Ascending aorta (tissue), 2 donors: ENCODE measurements around the gene ZBTB20. TPM values are rescaled to one million over a fixed set of nuclear protein-coding genes. Genes with fewer than 3 reads are reported as not detected.

ENCODE experiments used
- DNase-seq, 2 donors: peaks; one replicate each; pipeline ENCODE4 v3.0.0-alpha.2; 2019; ENCODE audit warnings: low spot score in 2 of 2
- H3K27ac ChIP-seq, 2 donors: fragments of 200-600 bp; sonication (generic); one replicate each; pipeline ENCODE4 v1.5.1; 2016 to 2017; ENCODE audit warnings: mild to moderate bottlenecking in 1 of 2
- H3K27me3 ChIP-seq: fragments of 200-600 bp; sonication (generic); one replicate; pipeline ENCODE4 v1.5.1; 2017
- H3K36me3 ChIP-seq, 2 donors: fragments of 200-600 bp; sonication (generic); one replicate each; pipeline ENCODE4 v1.5.1; 2016
- H3K4me1 ChIP-seq, 2 donors: fragments of 200-600 bp; sonication (generic); one replicate each; pipeline ENCODE4 v1.5.1; 2016 to 2017; ENCODE audit warnings: mild to moderate bottlenecking in 1 of 2
- H3K4me3 ChIP-seq, 2 donors: fragments of 200-600 bp; sonication (generic); one replicate each; pipeline ENCODE4 v1.5.1; 2016 to 2017; ENCODE audit warnings: mild to moderate bottlenecking in 1 of 2
- H3K9me3 ChIP-seq, 2 donors: fragments of 200-600 bp; sonication (generic); one replicate each; pipeline ENCODE4 v1.5.1; 2016
- intact Hi-C: fragments of 100-400 bp; cut with DNase I; formaldehyde crosslinking; loops from one replicate; pipeline ENCODE4 v1.15.1; 2023
- total RNA-seq: library from RNA; depleted of rRNA; stranded (reverse); fragments of >200 nt; gene quantifications from one replicate; pipeline ENCODE4 v1.1.0, GENCODE V29; 2016
- TF ChIP-seq, protein P1 (sequence below), 3 experiments: fragments of 200-600 bp in 2 of 3; fragments of 450-650 bp in 1 of 3; sonication (generic) in 2 of 3; IDR thresholded peaks; one replicate each; pipeline ENCODE4 v1.5.1; 2016 to 2019; ENCODE audit warnings: antibody characterized with exemption in 3 of 3, mild to moderate bottlenecking in 1 of 3, moderate library complexity in 1 of 3

ZBTB20 gene
- total RNA-seq, 1 donor from 2014 or later: 60.3 TPM

DNA sequence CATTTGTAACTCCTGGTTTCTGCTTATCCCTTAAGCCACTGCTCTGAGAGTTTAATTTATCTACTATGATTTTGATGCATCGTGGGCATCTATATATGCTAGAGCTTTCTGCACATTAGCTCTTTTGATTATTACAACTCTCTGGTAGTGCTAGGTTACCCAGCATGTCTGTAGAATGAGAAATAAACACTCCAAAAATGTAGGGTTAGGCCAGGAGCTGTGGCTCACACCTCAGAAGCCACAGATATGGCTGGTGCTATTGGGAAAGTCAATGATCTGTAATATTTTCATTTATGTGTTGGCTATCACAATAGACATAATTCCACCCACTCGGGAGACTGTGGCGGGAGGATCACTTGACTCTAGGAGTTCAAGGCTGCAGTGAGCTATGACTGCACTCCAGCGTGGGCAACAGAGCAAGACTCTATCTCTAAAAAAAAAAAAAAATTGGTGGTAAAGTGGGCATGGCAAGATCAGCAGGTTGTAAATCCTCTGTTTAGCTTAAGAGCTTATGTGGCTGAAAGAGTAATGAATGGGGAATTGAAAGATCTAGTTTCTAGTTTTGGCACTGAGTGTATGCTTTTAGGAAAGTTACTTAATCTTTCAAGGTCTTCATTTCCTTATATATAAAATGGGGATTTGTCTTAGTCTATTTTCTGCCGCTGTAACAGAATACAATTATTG is 847.0 kb downstream of the ZBTB20 start:
- Histone ChIP-seq H3K36me3 (no peaks in the 10 kb centered on the region), H3K27ac (no peak overlapping the region), H3K4me1 (no peaks in the 10 kb centered on the region), H3K9me3 (no peaks in the 10 kb centered on the region), H3K4me3 (no peak overlapping the region), H3K27me3 (no peaks in the 10 kb centered on the region)
- intact Hi-C loops: no loop called here
- DNase-seq: no peak
- TF ChIP-seq, protein P1, sequence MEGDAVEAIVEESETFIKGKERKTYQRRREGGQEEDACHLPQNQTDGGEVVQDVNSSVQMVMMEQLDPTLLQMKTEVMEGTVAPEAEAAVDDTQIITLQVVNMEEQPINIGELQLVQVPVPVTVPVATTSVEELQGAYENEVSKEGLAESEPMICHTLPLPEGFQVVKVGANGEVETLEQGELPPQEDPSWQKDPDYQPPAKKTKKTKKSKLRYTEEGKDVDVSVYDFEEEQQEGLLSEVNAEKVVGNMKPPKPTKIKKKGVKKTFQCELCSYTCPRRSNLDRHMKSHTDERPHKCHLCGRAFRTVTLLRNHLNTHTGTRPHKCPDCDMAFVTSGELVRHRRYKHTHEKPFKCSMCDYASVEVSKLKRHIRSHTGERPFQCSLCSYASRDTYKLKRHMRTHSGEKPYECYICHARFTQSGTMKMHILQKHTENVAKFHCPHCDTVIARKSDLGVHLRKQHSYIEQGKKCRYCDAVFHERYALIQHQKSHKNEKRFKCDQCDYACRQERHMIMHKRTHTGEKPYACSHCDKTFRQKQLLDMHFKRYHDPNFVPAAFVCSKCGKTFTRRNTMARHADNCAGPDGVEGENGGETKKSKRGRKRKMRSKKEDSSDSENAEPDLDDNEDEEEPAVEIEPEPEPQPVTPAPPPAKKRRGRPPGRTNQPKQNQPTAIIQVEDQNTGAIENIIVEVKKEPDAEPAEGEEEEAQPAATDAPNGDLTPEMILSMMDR (IDR thresholded peaks at IDR 0.05): no peak

DNA sequence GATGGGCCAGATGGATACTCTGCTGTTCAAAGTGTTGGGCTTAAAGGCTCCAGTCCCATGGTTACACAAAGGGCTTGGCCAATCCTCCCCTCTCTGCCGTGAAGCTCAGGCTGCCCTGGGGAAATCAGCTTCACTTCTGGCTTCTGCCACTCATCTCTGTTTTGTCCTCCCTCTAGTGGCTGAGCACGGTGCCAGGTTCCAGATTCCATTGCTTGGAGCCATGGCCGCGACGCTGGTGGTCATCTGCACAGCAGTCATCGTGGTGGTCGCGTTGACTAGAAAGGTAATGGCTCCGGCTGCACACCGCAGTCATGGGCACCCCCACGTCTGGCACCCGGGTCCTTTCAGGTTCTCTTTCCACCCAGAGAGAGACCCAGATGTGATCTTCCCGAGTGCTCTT is 847.7 kb downstream of the ZBTB20 start:
- intact Hi-C loops: no loop called here
- Histone ChIP-seq H3K36me3 (no peaks in the 10 kb centered on the region), H3K27me3 (no peaks in the 10 kb centered on the region), H3K4me3 (no peak overlapping the region), H3K9me3 (no peaks in the 10 kb centered on the region), H3K4me1 (no peaks in the 10 kb centered on the region), H3K27ac (no peak overlapping the region)
- TF ChIP-seq, protein P1 (IDR thresholded peaks at IDR 0.05): peak in 1 of 3 experiments; percentile 20
- no peak for DNase-seq

DNA sequence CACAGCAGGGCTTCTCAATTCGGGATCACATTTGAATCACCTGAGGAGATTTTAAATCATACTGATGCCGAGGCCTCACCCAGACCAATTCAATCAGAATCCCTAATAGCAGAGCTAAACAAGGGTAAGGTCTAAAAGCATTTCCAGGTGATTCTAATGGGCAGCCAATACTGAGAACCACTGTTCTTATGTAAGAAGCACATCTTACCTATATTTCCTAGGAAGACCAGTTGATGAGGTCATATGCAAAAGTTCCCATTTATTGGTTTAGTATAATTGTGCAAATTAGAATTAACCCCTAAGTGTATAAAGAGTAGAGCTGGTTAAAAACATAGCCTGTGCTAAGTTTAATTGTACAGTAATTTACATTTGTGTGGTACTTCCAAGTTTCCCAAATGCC is 851.1 kb downstream of the ZBTB20 start:
- H3K27me3 ChIP-seq: no peaks in the 10 kb centered on the region
- DNase-seq: no peak
- TF ChIP-seq, protein P1 (IDR thresholded peaks at IDR 0.05): no peak
- H3K9me3 ChIP-seq: no peaks in the 10 kb centered on the region
- no peaks in the 10 kb centered on the region for H3K36me3 ChIP-seq
- no peak overlapping the region for H3K27ac ChIP-seq
- no peak overlapping the region for H3K4me3 ChIP-seq
- no peaks in the 10 kb centered on the region for H3K4me1 ChIP-seq
- intact Hi-C loops: no loop called here

DNA sequence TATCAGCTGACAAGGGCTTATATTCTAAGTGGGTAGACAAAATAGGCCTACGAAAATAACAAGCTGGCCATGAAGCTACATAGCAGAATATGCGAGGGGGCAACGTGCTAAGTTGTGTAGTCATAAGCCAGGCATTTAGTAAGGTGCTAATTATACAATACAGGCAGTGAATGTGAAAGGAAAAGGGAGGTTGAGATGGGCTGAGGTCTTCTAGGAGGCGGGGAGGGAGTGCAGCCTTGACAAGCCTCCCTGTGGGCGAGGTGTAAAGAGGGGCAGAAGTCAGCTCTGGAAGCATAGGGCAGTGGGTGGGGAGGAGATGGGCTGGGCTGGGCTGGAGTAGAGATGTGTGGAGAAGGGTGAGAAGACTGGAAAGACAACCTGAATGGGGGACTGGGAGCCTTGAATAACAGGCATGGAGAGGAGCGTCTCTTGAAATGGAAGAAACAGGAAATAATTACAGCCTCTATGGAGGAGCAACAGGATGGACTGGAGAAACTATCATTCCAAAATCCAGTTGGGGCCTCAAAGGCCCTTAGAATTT is 852.1 kb downstream of the ZBTB20 start:
- Histone ChIP-seq H3K4me3 (no peak overlapping the region), H3K36me3 (no peaks in the 10 kb centered on the region), H3K27me3 (no peaks in the 10 kb centered on the region), H3K9me3 (no peaks in the 10 kb centered on the region), H3K4me1 (no peaks in the 10 kb centered on the region), H3K27ac (no peak overlapping the region)
- DNase-seq: no peak
- TF ChIP-seq, protein P1 (IDR thresholded peaks at IDR 0.05): no peak
- intact Hi-C loops: no loop called here

DNA sequence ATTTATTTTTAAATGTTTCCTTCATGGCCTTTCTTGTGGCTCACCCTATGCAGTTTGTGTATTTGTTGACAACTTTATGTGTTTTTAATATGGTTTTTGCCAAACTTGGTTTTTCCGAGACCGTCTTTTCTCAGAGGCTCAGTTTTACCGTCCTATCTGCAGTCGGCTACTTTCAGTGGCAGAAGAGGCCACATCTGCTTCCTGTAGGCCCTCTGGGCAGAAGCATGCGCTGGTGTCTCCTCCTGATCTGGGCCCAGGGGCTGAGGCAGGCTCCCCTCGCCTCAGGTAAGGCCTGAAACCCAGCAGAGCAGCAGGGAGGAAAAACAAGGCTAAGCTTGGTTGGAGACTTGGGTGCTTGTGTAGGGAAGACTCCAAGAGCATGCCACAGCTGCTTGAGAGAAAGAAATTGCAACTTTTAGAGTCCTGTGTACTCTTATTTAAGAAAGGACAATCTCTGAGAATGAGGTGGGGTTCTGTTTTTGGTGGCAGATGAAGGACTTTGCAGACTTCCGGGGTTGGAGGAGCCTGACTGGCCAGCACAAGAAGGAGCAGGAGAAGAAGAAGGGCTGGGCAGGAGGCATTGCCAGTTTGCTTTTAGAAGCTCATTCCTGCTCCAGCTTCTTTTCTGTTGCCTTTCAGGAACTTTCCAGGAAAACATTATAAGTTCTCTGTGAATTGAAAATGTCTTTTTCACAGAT is 853.1 kb downstream of the ZBTB20 start, which contains the start of gene TIGIT:
Gene TIGIT (plus strand): TSS at position 191 of the 698 bp plus-strand sequence. CDS start 34 bp downstream, at position 225.
- no peak for DNase-seq
- Histone ChIP-seq H3K36me3 (no peaks in the 10 kb centered on the region), H3K27ac (no peak within 1 kb of the TSS), H3K9me3 (no peaks in the 10 kb centered on the region), H3K27me3 (no peaks in the 10 kb centered on the region), H3K4me3 (no peak within 1 kb of the TSS), H3K4me1 (no peaks in the 10 kb centered on the region)
- intact Hi-C loops: no loop called here
- TF ChIP-seq, protein P1 (IDR thresholded peaks at IDR 0.05): no peak
